Neuronal stem cell (in vitro differentiated cells): ENCODE data around the gene ATL2.
"Not testable (repeated sequence)": the region's sequence is repeated elsewhere in the genome, so short reads cannot be mapped to it uniquely, and the experiment has no call there.

Experiments used
- DNase-seq: peaks from one replicate; pipeline ENCODE4 v3.0.0-alpha.2; 2013; ENCODE audit warnings: low spot score
- H2AFZ ChIP-seq: one replicate; pipeline ENCODE4 v1.6.1; 2013; ENCODE audit warnings: mild to moderate bottlenecking, low read length, inconsistent platforms
- H2AK5ac ChIP-seq: 2 replicates; pipeline ENCODE4 v1.6.1; 2013; ENCODE audit warnings: low read depth, mild to moderate bottlenecking, inconsistent platforms, low read length, moderate library complexity, mixed read lengths
- H2BK120ac ChIP-seq: 2 replicates; pipeline ENCODE4 v1.6.1; 2013; ENCODE audit warnings: low read depth, mild to moderate bottlenecking, inconsistent platforms, low read length, moderate library complexity, mixed read lengths
- H2BK12ac ChIP-seq: one replicate; pipeline ENCODE4 v1.6.1; 2013; ENCODE audit warnings: low read length, inconsistent platforms
- H2BK15ac ChIP-seq: 2 replicates; pipeline ENCODE4 v1.6.1; 2013; ENCODE audit warnings: mild to moderate bottlenecking, low read length, inconsistent platforms, mixed read lengths
- H2BK5ac ChIP-seq: one replicate; pipeline ENCODE4 v1.6.1; 2013; ENCODE audit warnings: inconsistent platforms, mild to moderate bottlenecking, low read length, moderate library complexity
- H3K14ac ChIP-seq: one replicate; pipeline ENCODE4 v1.6.1; 2013; ENCODE audit warnings: low read length, inconsistent platforms
- H3K18ac ChIP-seq: 2 replicates; pipeline ENCODE4 v1.6.1; 2013; ENCODE audit warnings: low read length, inconsistent platforms
- H3K23ac ChIP-seq: 2 replicates; pipeline ENCODE4 v1.6.1; 2013; ENCODE audit warnings: low read depth, mild to moderate bottlenecking, mixed read lengths, low read length, inconsistent platforms; ENCODE audit not compliant: poor library complexity
- H3K27ac ChIP-seq: replicated peaks from 3 replicates; pipeline ENCODE4 v1.5.1; 2013; ENCODE audit warnings: low read length, inconsistent platforms
- H3K27me3 ChIP-seq, 3 experiments: 2 replicates each; pipeline ENCODE4 v1.6.1; 2013; ENCODE audit warnings: low read length in 3 of 3, mild to moderate bottlenecking in 2 of 3, inconsistent platforms in 1 of 3, low read depth in 1 of 3, mixed read lengths in 1 of 3, moderate library complexity in 1 of 3; ENCODE audit not compliant: control insufficient read depth in 3 of 3, insufficient read depth in 3 of 3
- H3K36me3 ChIP-seq, 2 donors: replicated peaks in 1 of 2; 2 replicates each; pipeline ENCODE4 v1.6.1; 2013; ENCODE audit warnings: low read length in 2 of 2; ENCODE audit not compliant: control insufficient read depth in 2 of 2, insufficient read depth in 2 of 2
- H3K4ac ChIP-seq: 2 replicates; pipeline ENCODE4 v1.6.1; 2013; ENCODE audit warnings: inconsistent platforms, mild to moderate bottlenecking, low read length, moderate library complexity
- H3K4me1 ChIP-seq, 2 donors: 1 replicate in 1 of 2; 2 replicates in 1 of 2; pipeline ENCODE4 v1.6.1; 2013; ENCODE audit warnings: low read length in 2 of 2, low read depth in 1 of 2; ENCODE audit not compliant: control insufficient read depth in 2 of 2, insufficient read depth in 1 of 2
- H3K4me2 ChIP-seq: one replicate; pipeline ENCODE4 v1.6.1; 2013; ENCODE audit warnings: mild to moderate bottlenecking, low read length, inconsistent platforms; ENCODE audit not compliant: insufficient read depth, poor library complexity, severe bottlenecking
- H3K4me3 ChIP-seq, 2 donors: 2 replicates each; pipeline ENCODE4 v1.5.1; 2013; ENCODE audit warnings: low read length in 2 of 2, mild to moderate bottlenecking in 2 of 2, inconsistent platforms in 1 of 2, moderate library complexity in 1 of 2
- H3K79me1 ChIP-seq: one replicate; pipeline ENCODE4 v1.6.1; 2013; ENCODE audit warnings: low read depth, mild to moderate bottlenecking, inconsistent platforms, low read length, moderate library complexity
- H3K9ac ChIP-seq: one replicate; pipeline ENCODE4 v1.6.1; 2013; ENCODE audit warnings: mild to moderate bottlenecking, low read depth, low read length, inconsistent platforms; ENCODE audit not compliant: poor library complexity
- H3K9me3 ChIP-seq, 2 donors: replicated peaks in 1 of 2; 2 replicates each; pipeline versions ENCODE3 to v1.6.1; 2013; ENCODE audit warnings: low read length in 2 of 2, mild to moderate bottlenecking in 2 of 2, inconsistent platforms in 1 of 2, low read depth in 1 of 2, mixed read lengths in 1 of 2, moderate library complexity in 1 of 2; ENCODE audit not compliant: control insufficient read depth in 2 of 2, insufficient read depth in 1 of 2
- H4K8ac ChIP-seq: one replicate; pipeline ENCODE4 v1.6.1; 2013; ENCODE audit warnings: low read depth, mild to moderate bottlenecking, inconsistent platforms, low read length, moderate library complexity
- H4K91ac ChIP-seq: one replicate; pipeline ENCODE4 v1.6.1; 2013; ENCODE audit warnings: low read length, low read depth, mild to moderate bottlenecking, inconsistent platforms; ENCODE audit not compliant: poor library complexity
- WGBS, 2 donors: extraction: QIAGEN DNeasy Blood & Tissue Kit; methylation state at CpG; one replicate each; pipeline ENCODE4 v1.1.7; 2013; ENCODE audit warnings: missing lambda C conversion rate in 2 of 2, mixed read lengths in 1 of 2; ENCODE audit not compliant: insufficient read length in 2 of 2, insufficient replicate concordance in 1 of 2; ENCODE audit errors: extremely low coverage in 2 of 2; 5-methylcytosine and 5-hydroxymethylcytosine counted together

The ATL2 gene

DNA sequence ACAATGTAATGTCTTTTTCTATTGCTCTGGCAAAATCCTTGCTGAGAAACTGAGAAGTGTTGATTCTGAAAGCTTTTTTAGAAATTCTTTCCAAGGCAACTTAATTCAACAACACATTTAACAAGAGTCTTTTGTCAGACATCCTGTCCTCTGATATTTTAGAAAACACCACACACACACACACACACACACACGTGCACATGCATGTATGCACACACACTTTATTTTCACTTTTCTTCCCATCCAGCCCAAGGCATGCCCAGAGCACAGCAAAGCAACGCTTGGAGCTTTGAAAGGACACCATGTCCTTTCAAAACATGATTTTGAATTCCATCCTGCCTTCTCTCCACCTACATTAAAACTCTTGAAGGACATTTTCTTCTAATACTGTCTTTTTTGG lies 116.1 kb downstream of the ATL2 start:
- H2BK12ac ChIP-seq = no peak overlapping the region
- H3K27ac ChIP-seq = no peak overlapping the region
- no CpG with 5 or more reads among the region's 2 CpGs for WGBS, 2 donors
- DNase-seq = no peak
- no peaks in the 10 kb centered on the region for H3K79me1 ChIP-seq
- H4K91ac ChIP-seq = no peak overlapping the region
- H2BK5ac ChIP-seq = no peak overlapping the region
- H3K9ac ChIP-seq = no peak overlapping the region
- H4K8ac ChIP-seq = no peak overlapping the region
- H3K14ac ChIP-seq = no peak overlapping the region
- H3K9me3 ChIP-seq = peaks cover 0 to 2% of the 10 kb centered on the region in 2 donors
- H3K18ac ChIP-seq = no peak overlapping the region
- H3K23ac ChIP-seq = no peak overlapping the region
- no peak overlapping the region for H3K4me3 ChIP-seq
- H3K27me3 ChIP-seq = peaks cover 0 to 13% (median 0%) of the 10 kb centered on the region in 3 experiments
- H3K4me2 ChIP-seq = no peak overlapping the region
- H2AFZ ChIP-seq = no peak overlapping the region
- H2BK120ac ChIP-seq = no peak overlapping the region
- H2AK5ac ChIP-seq = no peak overlapping the region
- H3K4me1 ChIP-seq = peaks cover 2 to 4% of the 10 kb centered on the region in 2 donors
- no peak overlapping the region for H3K4ac ChIP-seq
- no peaks in the 10 kb centered on the region for H3K36me3 ChIP-seq
- H2BK15ac ChIP-seq = no peak overlapping the region

DNA sequence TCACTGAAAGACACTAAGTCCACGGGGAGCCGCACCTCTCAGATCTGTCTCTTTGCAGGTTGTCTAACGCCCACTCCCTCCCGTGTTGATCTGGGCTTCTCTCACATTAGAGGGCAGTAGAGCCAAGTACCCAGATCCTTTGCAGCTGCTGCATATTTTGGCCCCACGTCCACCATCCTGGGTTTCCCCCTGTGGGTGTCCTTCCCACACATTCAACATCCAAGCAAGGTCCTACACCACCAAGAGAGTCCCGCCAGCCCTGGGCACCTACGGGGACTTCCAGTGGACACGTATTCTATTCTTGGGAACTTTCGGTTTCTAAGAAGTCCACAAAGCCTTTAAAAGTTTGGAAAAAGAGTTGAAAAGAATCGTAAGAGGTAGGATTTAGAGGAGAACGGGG lies 116.6 kb downstream of the ATL2 start:
- Histone ChIP-seq H3K4ac (no peak overlapping the region), H2BK120ac (no peak overlapping the region), H3K9ac (no peak overlapping the region), H3K9me3 (peaks cover 0 to 2% of the 10 kb centered on the region in 2 donors), H2BK12ac (no peak overlapping the region), H3K27ac (no peak overlapping the region), H4K8ac (no peak overlapping the region), H4K91ac (no peak overlapping the region), H2AK5ac (no peak overlapping the region), H3K23ac (no peak overlapping the region), H2AFZ (peak overlapping the region; percentile 3), H3K36me3 (no peaks in the 10 kb centered on the region), H3K14ac (peak overlapping the region; percentile 38), H3K18ac (no peak overlapping the region), H2BK5ac (no peak overlapping the region), H3K27me3 (peaks cover 0 to 13% (median 0%) of the 10 kb centered on the region in 3 experiments), H3K4me1 (peaks cover 2 to 4% of the 10 kb centered on the region in 2 donors), H3K4me2 (no peak overlapping the region), H2BK15ac (no peak overlapping the region), H3K4me3 (no peak overlapping the region), H3K79me1 (no peaks in the 10 kb centered on the region)
- no peak for DNase-seq
- whole genome bisulfite sequencing, 2 donors = no CpG with 5 or more reads among the region's 11 CpGs

DNA sequence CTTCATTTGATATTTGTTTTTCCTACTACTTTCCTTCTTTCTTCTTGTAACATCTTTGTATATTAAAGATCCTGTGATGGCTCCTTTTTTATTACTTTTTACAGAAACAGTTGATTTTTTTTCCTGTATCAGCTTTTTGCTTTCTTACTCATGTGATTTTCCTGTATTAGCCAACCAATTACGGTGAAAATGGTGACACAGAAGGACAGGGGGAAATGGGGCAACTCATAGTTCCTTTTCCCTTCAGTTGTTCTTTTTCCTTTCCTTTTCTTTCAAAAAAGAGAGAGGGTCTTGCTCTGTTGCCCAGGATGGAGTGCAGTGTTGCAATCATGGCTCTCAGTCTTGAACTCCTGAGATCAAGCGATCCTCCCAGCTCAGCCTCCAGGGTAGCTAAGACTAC lies 117.8 kb downstream of the ATL2 start:
- Histone ChIP-seq H2BK12ac (no peak overlapping the region), H3K9ac (no peak overlapping the region), H4K8ac (no peak overlapping the region), H3K4me1 (peaks cover 2 to 4% of the 10 kb centered on the region in 2 donors), H3K4me3 (no peak overlapping the region), H3K36me3 (no peaks in the 10 kb centered on the region), H2AFZ (no peak overlapping the region), H3K18ac (no peak overlapping the region), H4K91ac (no peak overlapping the region), H3K4me2 (no peak overlapping the region), H3K27ac (no peak overlapping the region), H3K27me3 (peaks cover 0 to 10% (median 0%) of the 10 kb centered on the region in 3 experiments), H3K79me1 (no peaks in the 10 kb centered on the region), H3K14ac (no peak overlapping the region), H2AK5ac (no peak overlapping the region), H3K4ac (no peak overlapping the region), H2BK5ac (no peak overlapping the region), H3K23ac (no peak overlapping the region), H2BK15ac (no peak overlapping the region), H3K9me3 (peaks cover 0 to 2% of the 10 kb centered on the region in 2 donors), H2BK120ac (no peak overlapping the region)
- no CpG with 5 or more reads among the region's 2 CpGs for WGBS, 2 donors
- no peak for DNase-seq

DNA sequence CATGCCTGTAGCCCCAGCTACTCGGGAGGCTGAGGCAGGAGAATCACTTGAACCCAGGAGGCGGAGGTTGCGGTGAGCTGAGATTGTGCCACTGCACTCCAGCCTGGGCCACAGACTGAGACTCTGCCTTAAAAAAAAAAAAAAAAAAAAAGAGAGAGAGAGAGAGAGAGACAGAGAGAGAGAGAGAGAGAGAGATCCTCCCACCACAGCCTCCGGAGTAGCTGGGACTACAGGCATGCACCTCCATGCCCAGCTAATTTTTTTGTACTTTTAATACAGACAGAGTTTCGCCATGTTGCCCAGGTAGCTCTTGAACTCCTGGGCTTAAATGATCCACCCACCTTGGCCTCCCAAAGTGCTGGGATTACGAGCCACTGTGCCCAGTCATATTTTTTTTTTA lies 119.4 kb downstream of the ATL2 start:
- not testable (repeated sequence) for H2BK15ac ChIP-seq, H3K36me3 ChIP-seq, H3K4me3 ChIP-seq, H2AFZ ChIP-seq, H3K79me1 ChIP-seq, H2BK5ac ChIP-seq, H4K91ac ChIP-seq, H3K18ac ChIP-seq, H3K23ac ChIP-seq, DNase-seq, H3K9ac ChIP-seq, H3K27ac ChIP-seq, H2AK5ac ChIP-seq, H3K9me3 ChIP-seq, H3K14ac ChIP-seq, H2BK120ac ChIP-seq, H3K4me1 ChIP-seq, H3K4ac ChIP-seq, H4K8ac ChIP-seq, H2BK12ac ChIP-seq, H3K4me2 ChIP-seq, H3K27me3 ChIP-seq
- no CpG with 5 or more reads among the region's 6 CpGs for WGBS, 2 donors
